Measurements from ENCODE around the gene CEP97.
A peak's percentile ranks its signal among the peaks of the same experiment; 100 is the strongest.
"Not testable (repeated sequence)": the region's sequence is repeated elsewhere in the genome, so short reads cannot be mapped to it uniquely, and the experiment has no call there.

CEP97 gene

DNA sequence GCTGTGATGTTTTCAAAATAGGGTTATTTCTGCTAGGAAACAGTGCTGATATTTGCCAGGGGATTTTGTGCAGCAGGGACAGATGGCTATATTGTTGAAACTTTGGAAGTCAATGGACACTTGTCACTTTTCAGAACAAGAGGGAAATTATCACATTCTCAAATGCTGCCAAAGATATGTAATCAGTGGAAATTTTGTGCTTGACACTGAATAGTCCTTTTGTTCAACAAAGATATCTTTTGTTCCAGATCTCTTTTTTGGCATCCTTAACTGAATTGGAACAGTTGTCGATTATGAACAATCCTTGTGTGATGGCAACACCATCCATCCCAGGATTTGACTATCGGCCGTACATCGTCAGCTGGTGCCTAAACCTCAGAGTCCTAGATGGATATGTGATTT is 7.8 kb downstream of the CEP97 start:
- H3K27me3 ChIP-seq (ENCODE audit: control insufficient read depth in 1 of 2, insufficient read depth in 2 of 2, low read length in 2 of 2) = no peaks in the 10 kb centered on the region
- no peak overlapping the region for H3K9ac ChIP-seq (ENCODE audit: low read length in 2 of 2)
- H3K4me1 ChIP-seq (ENCODE audit: control insufficient read depth, insufficient read depth, low read length) = no peaks in the 10 kb centered on the region
- no peaks in the 10 kb centered on the region for H3K9me3 ChIP-seq (ENCODE audit: control insufficient read depth in 2 of 2, low read length in 2 of 2)
- H3K27ac ChIP-seq (ENCODE audit: low read length) = no peak overlapping the region
- H3K4me3 ChIP-seq (ENCODE audit: low read length in 2 of 2) = no peak overlapping the region
- peaks cover 19 to 28% of the 10 kb centered on the region in 2 donors for H3K36me3 ChIP-seq (ENCODE audit: control insufficient read depth in 2 of 2, insufficient read depth in 2 of 2, low read length in 2 of 2)

DNA sequence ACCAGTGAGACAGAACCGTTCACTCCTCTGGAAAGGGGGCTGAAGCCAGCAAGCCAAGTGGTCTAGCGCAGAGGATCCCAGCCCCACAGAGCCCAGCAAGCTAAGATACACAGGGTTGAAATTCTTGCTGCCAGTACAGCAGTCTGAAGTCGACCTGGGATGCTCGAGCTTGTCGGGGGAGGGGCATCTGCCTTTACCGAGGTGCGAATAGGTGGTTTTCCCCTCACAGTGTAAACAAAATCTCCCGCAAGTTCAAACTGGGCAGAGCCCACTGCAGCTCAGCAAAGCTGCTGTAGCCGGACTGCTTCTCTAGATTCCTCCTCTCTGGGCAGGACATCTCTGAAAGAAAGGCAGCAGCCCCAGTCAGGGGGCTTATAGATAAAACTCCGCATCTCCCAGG is 11.4 kb downstream of the CEP97 start:
- H3K9me3 ChIP-seq (ENCODE audit: control insufficient read depth in 2 of 2, low read length in 2 of 2) = no peaks in the 10 kb centered on the region
- no peaks in the 10 kb centered on the region for H3K27me3 ChIP-seq (ENCODE audit: control insufficient read depth in 1 of 2, insufficient read depth in 2 of 2, low read length in 2 of 2)
- no peak overlapping the region for H3K27ac ChIP-seq (ENCODE audit: low read length)
- H3K36me3 ChIP-seq (ENCODE audit: control insufficient read depth in 2 of 2, insufficient read depth in 2 of 2, low read length in 2 of 2) = peaks cover 17 to 28% of the 10 kb centered on the region in 2 donors
- H3K4me3 ChIP-seq (ENCODE audit: low read length in 2 of 2) = no peak overlapping the region
- H3K4me1 ChIP-seq (ENCODE audit: control insufficient read depth, insufficient read depth, low read length) = no peaks in the 10 kb centered on the region
- no peak overlapping the region for H3K9ac ChIP-seq (ENCODE audit: low read length in 2 of 2)

DNA sequence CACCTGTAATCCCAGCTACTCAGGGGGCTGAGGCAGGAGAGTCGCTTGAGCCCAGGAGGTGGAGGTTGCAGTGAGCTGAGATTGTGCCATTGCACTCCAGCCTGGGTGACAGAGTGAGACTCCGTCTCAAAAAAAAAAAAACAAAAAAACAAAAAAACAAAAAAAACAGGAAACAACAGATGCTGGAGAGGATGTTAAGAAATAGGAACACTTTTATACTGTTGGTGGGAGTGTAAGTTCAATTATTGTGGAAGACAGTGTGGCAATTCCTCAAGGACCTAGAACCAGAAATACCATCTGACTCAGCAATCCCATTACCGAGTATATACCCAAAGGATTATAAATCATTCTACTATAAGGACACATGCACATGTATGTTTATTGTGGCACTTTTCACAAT is 17.5 kb downstream of the CEP97 start:
- H3K9me3 ChIP-seq (ENCODE audit: control insufficient read depth in 2 of 2, low read length in 2 of 2); H3K9ac ChIP-seq (ENCODE audit: low read length in 2 of 2); H3K4me3 ChIP-seq (ENCODE audit: low read length in 2 of 2); H3K27me3 ChIP-seq (ENCODE audit: control insufficient read depth in 1 of 2, insufficient read depth in 2 of 2, low read length in 2 of 2); H3K27ac ChIP-seq (ENCODE audit: low read length); H3K4me1 ChIP-seq (ENCODE audit: control insufficient read depth, insufficient read depth, low read length); H3K36me3 ChIP-seq (ENCODE audit: control insufficient read depth in 2 of 2, insufficient read depth in 2 of 2, low read length in 2 of 2): not testable (repeated sequence)

DNA sequence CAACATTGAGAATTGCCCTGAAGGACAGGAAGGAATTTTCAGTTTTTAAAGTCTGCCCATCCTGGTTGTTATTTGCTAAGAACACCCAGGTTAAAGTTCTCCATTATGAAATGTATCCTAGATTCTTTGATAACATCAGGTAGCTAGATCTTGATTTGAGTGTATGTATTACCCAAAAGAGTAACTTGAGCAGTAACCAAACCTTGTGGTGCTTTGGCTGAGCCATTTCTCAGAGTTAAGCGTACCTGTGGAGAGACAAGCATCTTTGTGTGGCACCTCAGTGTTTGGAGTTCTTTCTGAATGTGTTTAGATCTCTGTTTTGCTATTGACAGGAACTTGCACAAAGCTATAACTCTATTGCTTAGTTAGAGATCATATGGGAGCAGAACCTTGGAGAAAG is 20.4 kb downstream of the CEP97 start:
- no peaks in the 10 kb centered on the region for H3K4me1 ChIP-seq (ENCODE audit: control insufficient read depth, insufficient read depth, low read length)
- no peak overlapping the region for H3K9ac ChIP-seq (ENCODE audit: low read length in 2 of 2)
- H3K4me3 ChIP-seq (ENCODE audit: low read length in 2 of 2) = no peak overlapping the region
- no peaks in the 10 kb centered on the region for H3K9me3 ChIP-seq (ENCODE audit: control insufficient read depth in 2 of 2, low read length in 2 of 2)
- H3K27me3 ChIP-seq (ENCODE audit: control insufficient read depth in 1 of 2, insufficient read depth in 2 of 2, low read length in 2 of 2) = no peaks in the 10 kb centered on the region
- H3K27ac ChIP-seq (ENCODE audit: low read length) = no peak overlapping the region
- H3K36me3 ChIP-seq (ENCODE audit: control insufficient read depth in 2 of 2, insufficient read depth in 2 of 2, low read length in 2 of 2) = no peaks in the 10 kb centered on the region

DNA sequence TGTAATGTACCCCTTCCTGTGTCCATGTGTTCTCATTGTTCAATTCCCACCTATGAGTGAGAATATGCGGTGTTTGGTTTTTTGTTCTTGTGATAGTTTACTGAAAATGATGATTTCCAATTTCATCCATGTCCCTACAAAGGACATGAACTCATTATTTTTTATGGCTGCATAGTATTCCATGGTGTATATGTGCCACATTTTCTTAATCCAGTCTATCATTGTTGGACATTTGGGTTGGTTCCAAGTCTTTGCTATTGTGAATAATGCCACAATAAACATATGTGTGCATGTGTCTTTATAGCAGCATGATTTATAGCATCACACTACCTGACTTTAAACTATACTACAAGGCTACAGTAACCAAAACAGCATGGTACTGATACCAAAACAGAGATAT is 21.5 kb downstream of the CEP97 start:
- not testable (repeated sequence) for H3K4me1 ChIP-seq (ENCODE audit: control insufficient read depth, insufficient read depth, low read length); H3K36me3 ChIP-seq (ENCODE audit: control insufficient read depth in 2 of 2, insufficient read depth in 2 of 2, low read length in 2 of 2); H3K27me3 ChIP-seq (ENCODE audit: control insufficient read depth in 1 of 2, insufficient read depth in 2 of 2, low read length in 2 of 2); H3K4me3 ChIP-seq (ENCODE audit: low read length in 2 of 2); H3K9me3 ChIP-seq (ENCODE audit: control insufficient read depth in 2 of 2, low read length in 2 of 2); H3K9ac ChIP-seq (ENCODE audit: low read length in 2 of 2); H3K27ac ChIP-seq (ENCODE audit: low read length)

DNA sequence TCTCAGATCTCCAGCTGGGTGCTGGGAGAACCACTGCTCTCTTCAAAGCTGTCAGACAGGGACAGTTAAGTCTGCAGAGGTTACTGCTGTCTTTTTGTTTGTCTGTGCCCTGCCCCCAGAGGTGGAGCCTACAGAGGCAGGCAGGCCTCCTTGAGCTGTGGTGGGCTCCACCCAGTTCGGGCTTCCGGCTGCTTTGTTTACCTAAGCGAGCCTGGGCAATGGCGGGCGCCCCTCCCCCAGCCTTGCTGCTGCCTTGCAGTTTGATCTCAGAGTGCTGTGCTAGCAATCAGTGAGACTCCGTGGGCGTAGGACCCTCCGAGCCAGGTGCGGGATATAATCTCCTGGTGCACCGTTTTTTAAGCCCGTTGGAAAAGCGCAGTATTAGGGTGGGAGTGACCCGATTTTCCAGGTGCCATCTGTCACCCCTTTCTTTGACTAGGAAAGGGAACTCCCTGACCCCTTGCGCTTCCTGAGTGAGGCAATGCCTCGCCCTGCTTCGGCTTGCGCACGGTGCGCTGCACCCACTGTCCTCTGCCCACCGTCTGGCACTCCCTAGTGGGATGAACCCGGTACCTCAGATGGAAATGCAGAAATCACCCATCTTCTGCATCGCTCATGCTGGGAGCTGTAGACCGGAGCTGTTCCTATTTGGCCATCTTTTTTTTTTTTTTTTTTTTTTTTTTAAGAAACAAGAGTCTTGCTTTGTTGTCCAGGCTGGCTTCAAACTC is 29.1 kb downstream of the CEP97 start:
- H3K9ac ChIP-seq (ENCODE audit: low read length in 2 of 2); H3K4me1 ChIP-seq (ENCODE audit: control insufficient read depth, insufficient read depth, low read length); H3K27me3 ChIP-seq (ENCODE audit: control insufficient read depth in 1 of 2, insufficient read depth in 2 of 2, low read length in 2 of 2); H3K9me3 ChIP-seq (ENCODE audit: control insufficient read depth in 2 of 2, low read length in 2 of 2); H3K4me3 ChIP-seq (ENCODE audit: low read length in 2 of 2); H3K27ac ChIP-seq (ENCODE audit: low read length): not testable (repeated sequence)
- H3K36me3 ChIP-seq (ENCODE audit: control insufficient read depth in 2 of 2, insufficient read depth in 2 of 2, low read length in 2 of 2) = peaks cover 9 to 19% of the 10 kb centered on the region in 2 donors

DNA sequence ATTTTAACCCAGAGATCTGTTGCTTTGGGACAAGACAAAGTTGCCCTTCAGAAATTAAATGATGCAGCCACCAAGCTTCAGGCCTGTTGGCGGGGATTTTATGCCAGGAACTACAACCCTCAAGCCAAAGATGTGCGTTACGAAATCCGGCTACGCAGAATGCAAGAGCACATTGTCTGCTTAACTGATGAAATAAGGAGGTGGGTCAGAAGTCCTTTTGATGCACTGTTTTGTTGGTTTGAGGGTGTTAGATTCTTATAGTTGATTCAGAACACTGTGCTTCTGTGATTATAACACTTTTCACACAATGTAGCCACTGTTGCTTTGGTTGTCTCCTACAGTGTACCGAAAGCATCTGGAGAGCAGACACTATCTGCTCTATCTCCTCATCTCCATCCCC is 33.8 kb downstream of the CEP97 start:
- Histone ChIP-seq H3K27me3 (ENCODE audit: control insufficient read depth in 1 of 2, insufficient read depth in 2 of 2, low read length in 2 of 2) (no peaks in the 10 kb centered on the region), H3K9ac (ENCODE audit: low read length in 2 of 2) (no peak overlapping the region), H3K4me3 (ENCODE audit: low read length in 2 of 2) (no peak overlapping the region), H3K27ac (ENCODE audit: low read length) (no peak overlapping the region), H3K4me1 (ENCODE audit: control insufficient read depth, insufficient read depth, low read length) (no peaks in the 10 kb centered on the region), H3K36me3 (ENCODE audit: control insufficient read depth in 2 of 2, insufficient read depth in 2 of 2, low read length in 2 of 2) (peaks cover 16 to 24% of the 10 kb centered on the region in 2 donors), H3K9me3 (ENCODE audit: control insufficient read depth in 2 of 2, low read length in 2 of 2) (no peaks in the 10 kb centered on the region)

DNA sequence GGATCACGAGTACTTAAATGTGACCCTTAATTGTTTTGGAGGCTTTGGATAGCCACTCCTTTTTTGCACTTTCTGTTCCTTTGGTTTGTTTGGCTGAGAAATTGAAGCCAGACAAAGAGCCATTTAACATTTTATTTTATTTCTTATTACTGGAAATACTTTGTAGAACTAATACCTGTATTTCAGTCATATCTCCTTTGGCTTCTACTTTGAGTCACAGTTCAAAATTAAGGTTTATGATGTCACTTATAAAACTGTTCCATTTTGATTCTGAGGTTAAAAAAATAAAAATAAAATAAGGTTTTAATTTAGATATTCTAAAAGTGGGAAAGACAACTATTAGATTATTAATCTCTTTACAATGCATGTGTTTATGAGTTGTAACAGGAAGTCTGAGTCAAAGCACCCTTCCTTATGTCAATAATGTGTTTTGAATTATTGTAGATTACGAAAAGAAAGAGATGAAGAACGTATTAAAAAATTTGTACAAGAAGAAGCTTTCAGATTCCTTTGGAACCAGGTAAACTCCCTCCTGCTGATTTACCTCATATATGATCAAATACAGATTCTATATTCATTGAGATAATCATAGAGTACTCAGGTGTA is 37.7 kb downstream of the CEP97 start:
- Histone ChIP-seq H3K27ac (ENCODE audit: low read length) (no peak overlapping the region), H3K9me3 (ENCODE audit: control insufficient read depth in 2 of 2, low read length in 2 of 2) (no peaks in the 10 kb centered on the region), H3K9ac (ENCODE audit: low read length in 2 of 2) (no peak overlapping the region), H3K36me3 (ENCODE audit: control insufficient read depth in 2 of 2, insufficient read depth in 2 of 2, low read length in 2 of 2) (peaks cover 12 to 13% of the 10 kb centered on the region in 2 donors), H3K27me3 (ENCODE audit: control insufficient read depth in 1 of 2, insufficient read depth in 2 of 2, low read length in 2 of 2) (no peaks in the 10 kb centered on the region), H3K4me1 (ENCODE audit: control insufficient read depth, insufficient read depth, low read length) (no peaks in the 10 kb centered on the region), H3K4me3 (ENCODE audit: low read length in 2 of 2) (no peak overlapping the region)

DNA sequence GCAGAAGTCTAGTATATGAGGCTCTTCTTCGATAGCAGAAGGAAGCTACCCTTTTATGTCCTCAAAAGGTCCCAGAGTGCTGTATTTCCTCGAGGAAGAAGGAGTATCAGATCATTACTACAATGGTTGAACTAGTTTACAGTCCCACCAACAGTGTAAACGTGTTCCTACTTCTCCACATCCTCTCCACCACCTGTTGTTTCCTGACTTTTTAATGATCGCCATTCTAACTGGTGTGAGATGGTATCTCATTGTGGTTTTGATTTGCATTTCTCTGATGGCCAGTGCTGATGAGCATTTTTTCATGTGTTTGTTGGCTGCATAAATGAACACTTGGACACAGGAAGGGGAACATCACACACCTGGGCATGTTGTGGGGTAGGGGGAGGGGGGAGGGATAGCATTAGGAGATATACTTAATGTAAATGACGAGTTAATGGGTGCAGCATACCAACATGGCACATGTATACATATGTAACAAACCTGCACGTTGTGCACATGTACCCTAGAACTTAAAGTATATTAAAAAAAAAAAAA is 53.4 kb downstream of the CEP97 start:
- H3K27me3 ChIP-seq (ENCODE audit: control insufficient read depth in 1 of 2, insufficient read depth in 2 of 2, low read length in 2 of 2); H3K27ac ChIP-seq (ENCODE audit: low read length); H3K9ac ChIP-seq (ENCODE audit: low read length in 2 of 2); H3K9me3 ChIP-seq (ENCODE audit: control insufficient read depth in 2 of 2, low read length in 2 of 2); H3K4me3 ChIP-seq (ENCODE audit: low read length in 2 of 2); H3K36me3 ChIP-seq (ENCODE audit: control insufficient read depth in 2 of 2, insufficient read depth in 2 of 2, low read length in 2 of 2): not testable (repeated sequence)
- H3K4me1 ChIP-seq (ENCODE audit: control insufficient read depth, insufficient read depth, low read length) = peaks cover 15% of the 10 kb centered on the region

DNA sequence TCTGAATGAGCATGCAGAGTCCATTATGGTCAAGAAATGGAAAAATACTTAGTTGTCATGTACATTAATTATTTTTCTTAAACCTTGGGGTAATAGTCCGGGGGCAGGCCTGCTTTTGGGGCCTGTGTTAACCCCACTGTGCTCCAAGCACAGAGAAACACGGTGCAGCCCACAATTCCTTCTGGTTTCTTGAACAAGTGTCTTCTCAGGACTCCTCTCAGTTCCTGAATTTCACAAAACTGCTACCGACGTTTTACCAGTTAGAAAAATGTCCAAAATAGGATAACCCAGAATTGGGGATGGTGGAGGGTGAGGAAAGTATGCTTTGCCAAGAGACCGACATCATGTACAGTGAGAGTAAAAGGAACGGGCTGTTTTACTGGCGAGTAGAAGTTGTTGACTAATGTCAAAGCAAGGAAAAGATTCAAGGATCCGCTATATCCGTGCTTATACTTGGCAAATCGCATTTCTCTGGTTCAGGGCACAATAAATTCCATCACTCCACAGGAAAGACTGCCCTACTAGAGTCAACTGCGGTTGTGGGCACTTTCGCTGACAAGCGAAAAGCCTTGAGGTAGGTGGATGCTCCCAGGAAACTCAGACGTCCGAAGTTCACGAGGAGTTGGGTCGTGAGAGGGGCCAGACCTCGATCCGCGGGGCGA is 54.1 kb downstream of the CEP97 start:
- Histone ChIP-seq H3K9me3 (ENCODE audit: control insufficient read depth in 2 of 2, low read length in 2 of 2) (no peaks in the 10 kb centered on the region), H3K9ac (ENCODE audit: low read length in 2 of 2) (peak overlapping the region; percentile 65 to 89), H3K36me3 (ENCODE audit: control insufficient read depth in 2 of 2, insufficient read depth in 2 of 2, low read length in 2 of 2) (peaks cover 3 to 4% of the 10 kb centered on the region in 2 donors), H3K4me1 (ENCODE audit: control insufficient read depth, insufficient read depth, low read length) (peaks cover 15% of the 10 kb centered on the region), H3K27ac (ENCODE audit: low read length) (peak overlapping the region; percentile 87), H3K27me3 (ENCODE audit: control insufficient read depth in 1 of 2, insufficient read depth in 2 of 2, low read length in 2 of 2) (no peaks in the 10 kb centered on the region), H3K4me3 (ENCODE audit: low read length in 2 of 2) (peak overlapping the region; percentile 70 to 90)

Data from stomach smooth muscle (tissue), 2 donors.